Measurements from ENCODE around the gene WDR82. TPM values are rescaled to one million over a fixed set of nuclear protein-coding genes. Genes with fewer than 3 reads are reported as not detected.
"Not testable (repeated sequence)": the region's sequence is repeated elsewhere in the genome, so short reads cannot be mapped to it uniquely, and the experiment has no call there.

WDR82 gene
- total and polyA plus RNA-seq, 9 of the 15 experiments (the other 6 are each of a cell fraction or from before 2014, with no cell fraction given): 6.4 to 62.9 (median 37.1) TPM

DNA sequence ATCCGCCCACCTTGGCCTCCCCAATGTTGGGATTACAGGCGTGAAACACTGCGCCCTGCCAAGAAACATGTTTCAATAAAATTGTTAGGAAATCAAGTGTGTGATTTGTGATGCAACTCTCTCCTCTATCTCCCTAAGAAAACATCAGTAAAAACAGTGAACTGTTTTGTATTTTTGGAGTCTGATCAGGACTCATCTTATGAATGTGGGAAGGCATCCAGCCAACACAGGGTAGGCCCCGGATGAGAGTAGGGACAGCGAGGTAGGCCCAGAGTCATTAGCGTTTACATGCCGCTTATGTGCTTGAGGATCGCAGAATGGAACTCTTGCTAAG is 8.3 kb upstream of the WDR82 start:
- H3K27me3 ChIP-seq (ENCODE audit: control insufficient read depth in 2 of 2, insufficient read depth in 2 of 2, low read length in 2 of 2): no peaks in the 10 kb centered on the region
- peaks cover 4% of the 10 kb centered on the region; the same call in 2 of the 3 replicates for H3K36me3 ChIP-seq (ENCODE audit: control insufficient read depth, insufficient read depth, low read length)
- TF ChIP-seq BRD9 (IDR thresholded peaks at IDR 0.05; ENCODE audit: low read depth, partially characterized antibody) (no peak), ZKSCAN1 (IDR thresholded peaks at IDR 0.05; ENCODE audit: low read depth, low read length) (no peak), NR2C2 (CRISPR knock-in tag; IDR thresholded peaks at IDR 0.05) (no peak), NR2C2 (tag; IDR thresholded peaks at IDR 0.05) (no peak), CEBPB (tag; IDR thresholded peaks at IDR 0.05) (peak; percentile 10; the same call in 1 of the 2 replicates), KLF13 (tag; IDR thresholded peaks at IDR 0.05; ENCODE audit: borderline replicate concordance, low read depth) (no peak)
- in situ Hi-C loops (cut with MboI): no loop called here
- H3K79me2 ChIP-seq (ENCODE audit: control insufficient read depth, insufficient read depth, low read length): peaks cover 21% of the 10 kb centered on the region
- no peaks in the 10 kb centered on the region for H3K9me3 ChIP-seq (replicated peaks; ENCODE audit: control insufficient read depth, insufficient read depth, low read depth, low read length)
- peak overlapping the region; percentile 93 to 99 for H3K9ac ChIP-seq (ENCODE audit: insufficient read depth in 1 of 2, low read depth in 2 of 2, low read length in 2 of 2)
- intact Hi-C loops (cut with micrococcal nuclease): loop anchor here (5.0 kb wide), 1 partner anchor 284 kb away; no protein-coding TSS in a partner anchor
- H3K9me1 ChIP-seq (ENCODE audit: control insufficient read depth, insufficient read depth, low read length): peaks cover 3% of the 10 kb centered on the region
- H3K4me2 ChIP-seq (ENCODE audit: insufficient read depth, low read length): peak overlapping the region; percentile 90
- BruUV-seq (replicated peaks): no TSS peak
- no peak overlapping the region for H2AFZ ChIP-seq (ENCODE audit: low read depth, low read length)
- WGBS (ENCODE audit: insufficient coverage, low coverage, missing lambda C conversion rate): 51% methylated on average over 8 of the region's 8 CpGs
- FAIRE-seq (no peak), ATAC-seq (no peak; the same call in 2 of the 3 replicates), DNase-seq (ENCODE audit: extremely low read depth in 1 of 4, low spot score in 3 of 4) (no peak)
- H3K4me1 ChIP-seq (replicated peaks in 1 of 2; ENCODE audit: control insufficient read depth in 2 of 2, insufficient read depth in 2 of 2, low read length in 2 of 2): peaks cover 16% of the 10 kb centered on the region in 2 experiments; a peak in 4 of 5 replicates
- CTCF ChIA-PET (ENCODE audit: low intra/inter-chr PET ratio): no interaction called here
- peak overlapping the region; percentile 85 for H3K4me3 ChIP-seq
- POLR2A ChIA-PET: interaction anchor here (0.9 to 2.8 kb wide), 5 partner anchors 9 to 125 kb away, joined by 3 to 29 read pairs (median 5); partner anchors contain the start of gene WDR82
- H4K20me1 ChIP-seq (replicated peaks; ENCODE audit: control insufficient read depth, insufficient read depth, low read length): no peaks in the 10 kb centered on the region
- H3K27ac ChIP-seq (ENCODE audit: extremely low read depth, low read depth, low read length): peak overlapping the region; percentile 98

DNA sequence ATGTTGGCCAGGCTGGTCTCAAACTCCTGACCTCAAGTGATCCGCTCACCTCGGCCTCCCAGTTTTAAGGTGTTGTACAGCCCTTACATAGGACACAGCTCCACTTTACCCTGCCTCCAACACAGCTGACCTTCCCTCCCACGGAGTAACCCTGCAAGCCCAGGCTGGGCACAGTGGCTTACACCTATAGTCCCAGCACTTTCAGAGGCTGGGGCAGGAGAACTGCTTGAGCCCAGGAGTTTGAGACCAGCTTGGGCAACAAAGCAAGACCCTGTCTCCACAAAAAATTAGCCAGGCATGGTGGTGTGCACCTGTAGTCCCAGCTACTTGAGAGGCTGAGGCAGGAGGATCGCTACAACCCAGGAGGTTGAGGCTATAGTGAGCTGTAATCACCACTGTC is 5.6 kb upstream of the WDR82 start:
- H3K9me3 ChIP-seq (replicated peaks; ENCODE audit: control insufficient read depth, insufficient read depth, low read depth, low read length); intact Hi-C loops (cut with micrococcal nuclease); in situ Hi-C loops (cut with MboI); H2AFZ ChIP-seq (ENCODE audit: low read depth, low read length); H3K9ac ChIP-seq (ENCODE audit: insufficient read depth in 1 of 2, low read depth in 2 of 2, low read length in 2 of 2); H3K27me3 ChIP-seq (ENCODE audit: control insufficient read depth in 2 of 2, insufficient read depth in 2 of 2, low read length in 2 of 2); DNase-seq (ENCODE audit: extremely low read depth in 1 of 4, low spot score in 3 of 4); FAIRE-seq; BruUV-seq (replicated peaks); H3K9me1 ChIP-seq (ENCODE audit: control insufficient read depth, insufficient read depth, low read length); H3K4me3 ChIP-seq; H3K4me2 ChIP-seq (ENCODE audit: insufficient read depth, low read length); H4K20me1 ChIP-seq (replicated peaks; ENCODE audit: control insufficient read depth, insufficient read depth, low read length); H3K27ac ChIP-seq (ENCODE audit: extremely low read depth, low read depth, low read length); ATAC-seq; H3K36me3 ChIP-seq (ENCODE audit: control insufficient read depth, insufficient read depth, low read length); CTCF ChIA-PET (ENCODE audit: low intra/inter-chr PET ratio): not testable (repeated sequence)
- peaks cover 30% of the 10 kb centered on the region for H3K79me2 ChIP-seq (ENCODE audit: control insufficient read depth, insufficient read depth, low read length)
- WGBS (ENCODE audit: insufficient coverage, low coverage, missing lambda C conversion rate): 68% methylated on average over 4 of the region's 4 CpGs
- peaks cover 7 to 17% of the 10 kb centered on the region in 2 experiments; a peak in 3 of 5 replicates for H3K4me1 ChIP-seq (replicated peaks in 1 of 2; ENCODE audit: control insufficient read depth in 2 of 2, insufficient read depth in 2 of 2, low read length in 2 of 2)
- POLR2A ChIA-PET: interaction anchor here (0.9 kb wide), 1 partner anchor 101 kb away, joined by 3 read pairs; no protein-coding TSS in a partner anchor
